ENCODE measurements around the gene YEATS4. TPM values are rescaled to one million over a fixed set of nuclear protein-coding genes. Genes with fewer than 3 reads are reported as not detected.

Gene YEATS4
- total RNA-seq, 1 experiment from 2014 or later: 37.1 TPM

GRCh38 chr12:69423037-69423905 is 63.7 kb downstream of the YEATS4 start (continued):
- TF ChIP-seq AR (CRISPR knock-in tag; IDR thresholded peaks at IDR 0.05) (no peak), ZNF416 (CRISPR knock-in tag; IDR thresholded peaks at IDR 0.05) (no peak), ZNF423 (CRISPR knock-in tag; IDR thresholded peaks at IDR 0.05) (no peak)
- TF ChIP-seq, protein P1, sequence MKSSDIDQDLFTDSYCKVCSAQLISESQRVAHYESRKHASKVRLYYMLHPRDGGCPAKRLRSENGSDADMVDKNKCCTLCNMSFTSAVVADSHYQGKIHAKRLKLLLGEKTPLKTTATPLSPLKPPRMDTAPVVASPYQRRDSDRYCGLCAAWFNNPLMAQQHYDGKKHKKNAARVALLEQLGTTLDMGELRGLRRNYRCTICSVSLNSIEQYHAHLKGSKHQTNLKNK (CRISPR knock-in tag; IDR thresholded peaks at IDR 0.05): no peak

GRCh38 chr12:69425417-69425816 is 65.9 kb downstream of the YEATS4 start:
- Mint-ChIP-seq H3K36me3 (no peaks in the 10 kb centered on the region), H3K9me3 (peaks cover 5% of the 10 kb centered on the region; the same call in 1 of the 2 replicates), H3K4me1 (peaks cover 2% of the 10 kb centered on the region; the same call in 1 of the 2 replicates), H3K4me3 (no peak overlapping the region), H3K27me3 (ENCODE audit: low read depth) (no peaks in the 10 kb centered on the region), H3K27ac (no peak overlapping the region)
- no peak for DNase-seq (ENCODE audit: low spot score)
- ATAC-seq: no peak
- CTCF ChIA-PET: interaction anchor here (0.6 to 1.9 kb wide), 2 partner anchors 18 to 145 kb away, joined by 3 to 4 read pairs; no protein-coding TSS in a partner anchor
- POLR2A ChIA-PET: no interaction called here
- TF ChIP-seq MLX (CRISPR knock-in tag; IDR thresholded peaks at IDR 0.05) (no peak), PRDM15 (CRISPR knock-in tag; IDR thresholded peaks at IDR 0.05) (no peak), CTCF (IDR thresholded peaks at IDR 0.05) (no peak), RORB (CRISPR knock-in tag; IDR thresholded peaks at IDR 0.05) (no peak), ZNF232 (CRISPR knock-in tag; IDR thresholded peaks at IDR 0.05) (no peak), SMAD3 (CRISPR knock-in tag; IDR thresholded peaks at IDR 0.05; ENCODE audit: borderline replicate concordance) (no peak), ZNF416 (CRISPR knock-in tag; IDR thresholded peaks at IDR 0.05) (no peak), ETV6 (CRISPR knock-in tag; IDR thresholded peaks at IDR 0.05) (no peak), NR2C2 (CRISPR knock-in tag; IDR thresholded peaks at IDR 0.05) (no peak), CREB1 (CRISPR knock-in tag; IDR thresholded peaks at IDR 0.05) (no peak), NR1H2 (CRISPR knock-in tag; IDR thresholded peaks at IDR 0.05) (no peak)
- TF ChIP-seq, protein P2, sequence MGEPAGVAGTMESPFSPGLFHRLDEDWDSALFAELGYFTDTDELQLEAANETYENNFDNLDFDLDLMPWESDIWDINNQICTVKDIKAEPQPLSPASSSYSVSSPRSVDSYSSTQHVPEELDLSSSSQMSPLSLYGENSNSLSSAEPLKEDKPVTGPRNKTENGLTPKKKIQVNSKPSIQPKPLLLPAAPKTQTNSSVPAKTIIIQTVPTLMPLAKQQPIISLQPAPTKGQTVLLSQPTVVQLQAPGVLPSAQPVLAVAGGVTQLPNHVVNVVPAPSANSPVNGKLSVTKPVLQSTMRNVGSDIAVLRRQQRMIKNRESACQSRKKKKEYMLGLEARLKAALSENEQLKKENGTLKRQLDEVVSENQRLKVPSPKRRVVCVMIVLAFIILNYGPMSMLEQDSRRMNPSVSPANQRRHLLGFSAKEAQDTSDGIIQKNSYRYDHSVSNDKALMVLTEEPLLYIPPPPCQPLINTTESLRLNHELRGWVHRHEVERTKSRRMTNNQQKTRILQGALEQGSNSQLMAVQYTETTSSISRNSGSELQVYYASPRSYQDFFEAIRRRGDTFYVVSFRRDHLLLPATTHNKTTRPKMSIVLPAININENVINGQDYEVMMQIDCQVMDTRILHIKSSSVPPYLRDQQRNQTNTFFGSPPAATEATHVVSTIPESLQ (CRISPR knock-in tag; IDR thresholded peaks at IDR 0.05): no peak
- TF ChIP-seq, protein P1 (CRISPR knock-in tag; IDR thresholded peaks at IDR 0.05): no peak
- TF ChIP-seq, protein P3, sequence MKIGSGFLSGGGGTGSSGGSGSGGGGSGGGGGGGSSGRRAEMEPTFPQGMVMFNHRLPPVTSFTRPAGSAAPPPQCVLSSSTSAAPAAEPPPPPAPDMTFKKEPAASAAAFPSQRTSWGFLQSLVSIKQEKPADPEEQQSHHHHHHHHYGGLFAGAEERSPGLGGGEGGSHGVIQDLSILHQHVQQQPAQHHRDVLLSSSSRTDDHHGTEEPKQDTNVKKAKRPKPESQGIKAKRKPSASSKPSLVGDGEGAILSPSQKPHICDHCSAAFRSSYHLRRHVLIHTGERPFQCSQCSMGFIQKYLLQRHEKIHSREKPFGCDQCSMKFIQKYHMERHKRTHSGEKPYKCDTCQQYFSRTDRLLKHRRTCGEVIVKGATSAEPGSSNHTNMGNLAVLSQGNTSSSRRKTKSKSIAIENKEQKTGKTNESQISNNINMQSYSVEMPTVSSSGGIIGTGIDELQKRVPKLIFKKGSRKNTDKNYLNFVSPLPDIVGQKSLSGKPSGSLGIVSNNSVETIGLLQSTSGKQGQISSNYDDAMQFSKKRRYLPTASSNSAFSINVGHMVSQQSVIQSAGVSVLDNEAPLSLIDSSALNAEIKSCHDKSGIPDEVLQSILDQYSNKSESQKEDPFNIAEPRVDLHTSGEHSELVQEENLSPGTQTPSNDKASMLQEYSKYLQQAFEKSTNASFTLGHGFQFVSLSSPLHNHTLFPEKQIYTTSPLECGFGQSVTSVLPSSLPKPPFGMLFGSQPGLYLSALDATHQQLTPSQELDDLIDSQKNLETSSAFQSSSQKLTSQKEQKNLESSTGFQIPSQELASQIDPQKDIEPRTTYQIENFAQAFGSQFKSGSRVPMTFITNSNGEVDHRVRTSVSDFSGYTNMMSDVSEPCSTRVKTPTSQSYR (CRISPR knock-in tag; IDR thresholded peaks at IDR 0.05): no peak
- TF ChIP-seq, protein P4, sequence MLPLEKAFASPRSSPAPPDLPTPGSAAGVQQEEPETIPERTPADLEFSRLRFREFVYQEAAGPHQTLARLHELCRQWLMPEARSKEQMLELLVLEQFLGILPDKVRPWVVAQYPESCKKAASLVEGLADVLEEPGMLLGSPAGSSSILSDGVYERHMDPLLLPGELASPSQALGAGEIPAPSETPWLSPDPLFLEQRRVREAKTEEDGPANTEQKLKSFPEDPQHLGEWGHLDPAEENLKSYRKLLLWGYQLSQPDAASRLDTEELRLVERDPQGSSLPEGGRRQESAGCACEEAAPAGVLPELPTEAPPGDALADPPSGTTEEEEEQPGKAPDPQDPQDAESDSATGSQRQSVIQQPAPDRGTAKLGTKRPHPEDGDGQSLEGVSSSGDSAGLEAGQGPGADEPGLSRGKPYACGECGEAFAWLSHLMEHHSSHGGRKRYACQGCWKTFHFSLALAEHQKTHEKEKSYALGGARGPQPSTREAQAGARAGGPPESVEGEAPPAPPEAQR (CRISPR knock-in tag; IDR thresholded peaks at IDR 0.05): no peak
